NCI-H1417 (cell line): ENCODE data around the gene ZNF730.
"Not testable (repeated sequence)": the region's sequence is repeated elsewhere in the genome, so short reads cannot be mapped to it uniquely, and the experiment has no call there.

Experiments
- DNase-seq, 3 experiments: peaks; one replicate each; lab custom pipeline; 2025; lab: John Stamatoyannopoulos, UW

Gene ZNF730

DNA sequence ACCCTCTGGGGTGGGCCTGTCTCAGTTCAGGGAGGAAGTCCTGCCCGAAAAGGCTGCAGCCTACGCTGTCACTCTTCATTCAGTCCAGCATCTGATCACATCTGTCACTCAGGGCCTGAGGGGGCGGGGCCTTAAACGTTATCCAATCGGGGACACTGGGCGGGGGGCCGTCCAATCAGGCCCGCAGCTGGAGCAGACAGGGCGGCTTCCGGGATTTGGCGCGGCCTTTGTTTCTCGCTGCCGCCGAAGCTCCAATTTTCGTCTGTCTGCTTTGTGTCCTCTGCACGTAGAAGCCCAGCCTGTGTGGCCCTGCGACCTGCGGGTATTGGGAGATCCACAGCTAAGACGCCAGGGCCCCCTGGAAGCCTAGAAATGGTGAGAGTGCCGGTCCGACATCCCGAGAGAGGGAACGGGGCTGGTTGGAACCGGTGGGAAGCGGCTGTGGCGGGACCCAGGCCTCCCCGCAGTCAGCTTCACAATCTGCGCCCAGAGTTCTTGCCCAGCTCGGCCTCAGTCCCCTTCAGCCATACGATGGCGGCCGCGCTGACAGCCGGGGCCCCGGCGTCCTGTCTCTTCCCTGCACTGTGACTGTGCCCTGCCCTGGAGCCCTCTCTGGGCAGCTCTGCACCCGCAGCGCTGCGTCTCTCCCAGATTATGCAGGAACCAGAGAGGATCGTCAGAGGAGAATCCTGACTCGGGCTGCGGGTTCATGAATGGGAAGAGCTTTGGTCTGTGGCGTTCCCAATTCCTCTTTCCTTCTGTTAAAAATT lies at the start of gene ZNF730:
TSS of gene ZNF730 (plus strand) at position 224 of the 770 bp plus-strand sequence. CDS start at position 373, 149 bp downstream.
- DNase-seq, result peak in 1 of 3 experiments; percentile 25

DNA sequence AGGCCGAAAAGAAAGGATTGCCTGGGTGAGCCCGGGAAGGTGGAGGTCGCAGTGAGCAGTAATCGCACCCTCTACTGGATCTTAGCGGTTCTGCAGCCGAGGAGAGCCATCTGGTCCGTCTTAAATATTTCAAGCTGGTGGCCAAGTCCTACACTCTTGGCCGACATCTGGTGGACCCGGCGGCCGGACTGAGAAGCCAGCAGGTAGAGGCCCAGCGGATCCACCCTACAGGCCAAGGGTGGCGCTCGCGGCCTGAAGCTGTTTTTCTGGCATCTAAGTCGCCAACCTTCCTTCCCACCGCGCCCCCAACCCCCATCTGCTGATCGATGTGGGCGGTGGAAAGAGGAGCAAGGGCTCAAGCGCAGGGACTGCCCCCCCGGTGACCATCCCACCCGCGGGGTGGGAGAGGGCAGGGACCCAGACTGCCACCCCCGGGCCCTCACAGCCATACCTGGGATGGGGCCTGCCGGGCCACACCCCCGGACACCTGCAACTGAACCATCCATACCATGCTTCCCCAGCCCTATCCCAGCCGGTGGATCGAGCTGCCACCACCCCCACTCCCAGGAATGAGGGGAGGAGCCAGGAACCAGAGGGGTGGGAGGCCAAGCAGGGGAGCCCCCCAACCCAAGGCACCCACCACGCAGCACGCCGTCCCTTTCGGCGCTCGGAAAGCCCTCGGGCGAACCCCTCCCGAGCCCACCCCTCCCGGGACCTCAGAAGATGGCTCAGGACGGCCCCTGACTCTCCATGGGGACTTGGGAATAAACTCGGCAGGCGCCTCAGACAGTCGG lies 46.3 kb upstream of the ZNF730 start:
- DNase-seq, result peak in 1 of 3 experiments; percentile 7

DNA sequence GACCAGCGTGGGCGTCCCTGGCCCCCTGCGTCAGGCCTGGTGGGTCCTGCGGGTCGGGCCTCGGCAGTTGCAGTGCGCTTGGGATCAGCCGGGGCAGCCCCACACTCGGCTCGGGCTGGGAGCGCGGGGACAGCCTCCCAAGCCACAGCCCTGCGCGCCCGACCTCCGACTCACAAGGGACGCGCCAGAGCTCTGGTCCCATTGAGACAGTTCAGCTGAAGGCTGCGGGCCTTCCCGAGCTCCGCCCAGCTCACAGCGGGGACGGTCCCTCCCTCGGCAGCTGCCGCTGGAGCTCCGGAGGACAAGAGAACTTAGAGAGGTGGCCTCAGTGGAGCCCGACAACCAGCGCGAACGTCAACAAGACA lies 45.7 kb upstream of the ZNF730 start:
- DNase-seq, result peak; percentile 2 to 63 (median 55)

DNA sequence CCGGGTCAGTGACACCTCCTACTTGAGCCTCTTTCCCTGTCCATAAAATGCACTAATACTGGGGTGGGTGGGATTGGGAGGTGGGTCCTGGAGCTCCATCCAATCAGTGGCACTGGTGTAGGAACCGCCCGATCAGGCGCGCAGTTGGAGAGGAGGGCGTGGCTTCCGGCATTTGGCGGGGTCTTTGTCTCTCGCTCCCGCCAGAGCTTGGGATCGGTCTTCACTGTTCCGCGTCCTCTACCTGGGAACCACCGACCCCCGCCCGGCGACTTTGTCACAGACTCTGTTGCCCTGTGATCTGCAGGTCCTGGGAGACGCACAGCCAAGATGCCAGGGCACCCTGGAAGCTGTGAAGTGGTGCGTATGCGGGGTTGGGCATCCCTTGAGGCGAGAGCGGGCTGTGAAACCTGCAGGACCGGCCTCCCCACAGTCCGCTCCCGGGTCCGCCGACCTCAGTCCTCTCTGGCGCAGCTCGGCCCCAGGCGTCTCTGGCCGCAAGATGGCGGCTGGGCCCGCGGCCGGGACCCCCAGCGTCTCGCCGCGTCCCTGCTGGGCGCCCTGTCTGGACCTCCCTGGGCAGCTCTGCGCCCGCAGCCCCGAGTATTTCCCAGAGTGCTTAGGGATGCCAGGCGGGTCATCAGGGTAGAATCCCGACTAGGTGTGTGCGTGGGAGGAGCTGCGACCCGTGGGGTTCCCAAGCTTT lies 41.6 kb upstream of the ZNF730 start:
- peak; percentile 30 to 94 (median 93) for DNase-seq

DNA sequence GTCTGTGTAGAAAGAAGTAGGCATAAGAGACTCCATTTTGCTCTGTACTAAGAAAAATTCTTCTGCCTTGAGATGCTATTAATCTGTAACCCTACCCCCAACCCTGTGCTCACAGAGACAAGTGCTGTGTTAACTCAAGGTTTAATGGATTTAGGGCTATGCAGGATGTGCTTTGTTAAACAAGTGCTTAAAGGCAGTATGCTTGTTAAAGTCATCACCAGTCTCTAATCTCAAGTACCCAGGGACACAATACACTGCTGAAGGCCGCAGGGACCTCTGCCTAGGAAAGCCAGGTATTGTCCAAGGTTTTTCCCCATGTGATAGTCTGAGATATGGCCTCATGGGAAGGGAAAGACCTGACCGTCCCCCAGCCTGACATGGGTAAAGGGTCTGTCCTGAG lies 39.0 kb upstream of the ZNF730 start:
- not testable (repeated sequence) for DNase-seq

DNA sequence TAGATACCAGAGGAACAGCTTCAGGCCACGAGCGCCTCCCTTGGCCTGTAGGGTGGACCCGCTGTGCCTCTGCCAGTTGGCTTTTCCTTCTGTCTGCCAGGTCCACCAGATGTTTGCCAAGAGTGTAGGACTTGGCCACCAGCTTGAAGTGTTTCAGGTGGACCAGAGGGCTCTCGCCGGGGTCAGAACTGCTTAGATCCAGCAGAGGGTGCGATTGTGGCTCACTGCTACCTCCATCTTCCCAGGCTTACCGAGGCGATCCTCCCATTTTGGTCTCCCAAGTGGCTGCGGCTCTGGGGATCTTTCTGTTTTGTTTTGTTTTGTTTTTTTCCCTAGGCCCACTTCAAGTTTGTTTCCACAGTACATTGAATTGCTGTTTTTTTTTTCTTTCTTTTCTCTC lies 23.0 kb upstream of the ZNF730 start:
- no peak for DNase-seq

DNA sequence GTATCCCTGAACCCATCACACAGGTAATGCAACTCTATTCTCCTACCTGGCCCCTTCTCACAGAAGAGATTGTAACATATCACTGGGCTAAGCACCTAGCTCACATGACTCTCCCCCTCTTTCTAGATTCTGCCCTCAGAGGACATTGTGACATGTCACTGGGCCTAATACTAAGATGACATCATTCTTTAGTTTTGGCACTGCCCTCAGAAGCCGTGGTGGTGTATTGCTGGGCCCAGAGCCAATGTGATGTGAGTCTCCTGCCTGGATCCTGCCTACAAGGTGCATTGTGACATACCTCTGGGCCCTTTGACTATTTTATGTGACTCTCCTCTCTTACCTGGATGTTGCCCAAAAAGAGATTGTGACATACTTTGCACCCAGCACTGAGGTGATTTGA lies 21.4 kb upstream of the ZNF730 start:
- DNase-seq, result no peak

DNA sequence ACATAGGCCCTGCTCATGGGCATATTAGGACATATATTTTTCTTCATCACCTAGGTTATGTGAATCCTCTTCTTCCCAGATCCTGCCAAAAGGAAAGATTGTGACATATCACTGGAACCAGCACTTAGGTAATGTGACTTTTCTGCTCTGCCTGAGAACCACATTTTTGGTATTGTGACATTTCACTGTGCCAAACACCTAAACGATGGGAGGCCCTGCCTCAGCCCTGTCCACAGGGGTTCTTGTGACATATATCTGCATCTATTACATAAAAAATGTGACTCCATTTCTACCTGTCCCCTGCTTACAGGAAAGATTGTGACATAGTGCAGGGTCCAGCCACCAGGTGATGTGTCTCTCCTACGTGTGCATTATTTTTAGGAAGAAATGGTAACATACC lies 18.5 kb upstream of the ZNF730 start:
- DNase-seq, result no peak

DNA sequence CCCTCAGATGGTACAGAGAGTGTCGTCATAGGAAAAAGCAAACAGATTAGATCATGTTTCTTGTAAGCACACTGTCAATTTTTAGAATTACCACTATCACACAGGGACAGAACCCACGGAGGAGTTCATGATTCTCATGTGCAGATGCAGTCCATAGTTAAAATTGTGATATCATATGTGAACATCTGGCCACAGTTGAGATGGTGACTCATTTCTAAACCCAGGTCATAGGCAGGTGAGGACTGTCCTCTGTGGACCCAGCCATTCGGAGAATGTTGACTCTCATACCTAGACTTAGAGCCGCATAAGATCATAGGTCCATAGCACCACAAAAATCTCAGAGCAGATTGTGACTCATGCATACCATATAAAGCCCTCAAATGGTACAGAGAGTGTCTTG lies 17.8 kb upstream of the ZNF730 start:
- DNase-seq, result no peak

DNA sequence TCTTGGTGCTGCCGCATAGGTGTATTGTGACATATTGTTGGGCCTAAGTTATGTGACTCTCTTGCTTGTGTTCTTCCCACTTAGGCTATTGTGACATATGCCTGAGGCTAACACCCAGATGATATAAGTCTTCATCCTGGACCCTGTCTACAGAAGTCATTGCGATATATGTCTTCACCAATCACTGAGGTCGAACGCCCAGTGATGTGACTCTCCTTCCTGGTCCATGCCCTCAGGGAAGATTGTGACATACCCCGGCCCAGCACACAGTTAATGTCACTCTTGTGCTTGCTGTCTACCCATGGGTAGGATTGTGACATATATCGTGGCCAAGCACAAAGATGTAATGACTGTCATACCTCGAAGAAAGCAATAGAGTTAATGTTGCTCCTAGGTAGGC lies 16.9 kb upstream of the ZNF730 start:
- DNase-seq, result no peak

DNA sequence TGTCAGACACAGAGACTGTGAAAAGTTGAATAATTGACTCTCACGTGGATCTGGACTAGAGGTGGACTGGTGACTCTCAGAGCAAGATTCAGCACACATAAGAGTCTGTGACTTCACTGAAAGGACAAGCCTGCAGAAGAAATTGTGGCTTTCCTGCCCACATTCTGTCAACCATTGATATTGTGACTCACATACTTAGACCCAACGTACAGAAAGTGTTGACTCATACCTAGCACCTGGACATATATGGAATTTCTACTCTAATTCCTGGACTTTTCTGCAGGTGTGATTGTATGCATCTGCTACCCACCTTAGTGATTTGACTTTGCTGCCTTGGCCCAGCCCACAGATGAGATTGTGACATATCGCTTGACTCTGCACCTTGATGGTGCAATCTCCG lies 15.6 kb upstream of the ZNF730 start:
- no peak for DNase-seq

DNA sequence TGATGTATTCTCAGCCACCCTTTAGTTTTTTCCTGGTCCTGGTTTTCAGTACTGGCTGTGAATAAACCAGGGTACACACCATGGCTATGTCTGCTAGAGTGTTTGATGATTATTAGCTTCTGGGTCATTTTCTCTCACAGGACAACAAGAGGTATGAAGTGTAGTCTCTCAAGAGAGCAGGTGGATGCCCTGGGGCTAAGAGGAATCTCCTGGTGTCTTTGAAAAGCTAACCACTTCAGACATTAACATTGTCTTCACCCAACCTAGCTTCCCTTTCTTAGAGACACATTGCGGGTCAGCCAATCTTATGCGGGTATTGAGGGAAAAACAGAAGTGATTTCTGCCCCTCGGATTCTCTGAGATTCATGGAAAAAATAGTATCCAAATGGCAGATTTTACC lies 1.6 kb downstream of the ZNF730 start:
- peak in 1 of 3 experiments; percentile 18 for DNase-seq

DNA sequence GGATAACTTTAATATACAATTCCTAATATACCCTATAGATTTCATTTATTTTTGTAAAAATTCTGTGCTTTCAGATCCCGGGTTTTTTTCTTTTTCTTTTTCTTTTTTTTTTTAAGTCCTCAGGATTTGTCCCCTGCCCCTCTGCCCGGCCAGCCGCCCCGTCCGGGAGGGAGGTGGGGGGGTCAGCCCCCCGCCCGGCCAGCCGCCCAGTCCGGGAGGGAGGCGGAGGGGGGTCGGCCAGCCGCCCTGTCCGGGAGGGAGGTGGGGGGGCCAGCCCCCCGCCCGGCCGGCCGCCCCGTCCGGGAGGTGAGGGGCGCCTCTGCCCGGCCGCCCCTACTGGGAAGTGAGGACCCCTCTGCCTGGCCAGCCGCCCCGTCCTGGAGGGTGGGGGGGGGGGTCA lies 17.4 kb downstream of the ZNF730 start:
- DNase-seq, result not testable (repeated sequence)

DNA sequence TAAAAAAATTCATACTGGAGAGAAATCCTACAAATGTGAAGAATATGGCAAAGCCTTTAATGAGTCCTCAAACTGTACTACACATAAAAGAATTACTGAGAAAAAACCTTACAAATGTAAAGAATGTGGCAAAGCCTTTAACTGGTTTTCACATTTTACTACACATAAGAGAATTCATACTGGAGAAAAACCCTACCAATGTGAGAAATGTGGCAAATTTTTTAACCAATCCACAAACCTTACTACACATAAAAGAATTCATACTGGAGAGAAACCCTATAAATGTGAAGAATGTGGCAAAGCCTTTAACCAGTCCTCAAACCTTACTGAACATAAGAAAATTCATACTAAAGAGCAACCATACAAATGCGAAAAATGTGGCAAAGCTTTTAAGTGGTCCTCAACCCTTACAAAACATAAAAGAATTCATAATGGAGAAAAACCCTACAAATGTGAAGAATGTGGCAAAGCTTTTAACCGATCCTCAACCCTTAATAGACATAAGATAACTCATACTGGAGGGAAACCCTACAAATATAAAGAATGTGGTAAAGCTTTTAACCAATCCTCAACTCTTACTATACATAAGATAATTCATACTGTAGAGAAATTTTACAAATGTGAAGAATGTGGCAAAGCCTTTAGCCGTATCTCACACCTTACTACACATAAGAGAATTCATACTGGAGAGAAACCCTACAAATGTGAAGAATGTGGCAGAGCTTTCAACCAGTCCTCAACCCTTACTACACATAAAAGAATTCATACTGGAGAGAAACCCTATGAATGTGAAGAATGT lies 29.0 kb downstream of the ZNF730 start:
- DNase-seq, result no peak

DNA sequence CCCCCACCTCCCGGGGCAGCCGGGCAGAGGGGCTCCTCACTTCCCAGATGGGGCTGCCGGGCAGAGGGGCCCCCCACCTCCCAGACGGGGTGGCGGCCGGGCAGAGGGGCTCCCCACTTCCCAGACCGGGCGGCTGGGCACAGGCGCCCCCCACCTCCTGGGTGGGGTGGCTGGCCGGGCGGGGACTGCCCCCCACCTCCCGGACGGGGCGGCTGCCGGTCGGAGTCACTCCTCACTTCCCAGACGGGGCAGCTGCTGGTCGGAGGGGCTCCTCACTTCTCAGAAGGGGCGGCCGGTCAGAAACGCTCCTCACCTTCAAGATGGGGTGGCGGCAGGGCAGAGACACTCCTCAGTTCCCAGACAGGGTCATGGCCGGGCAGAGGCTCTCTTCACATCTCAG lies 43.9 kb downstream of the ZNF730 start:
- DNase-seq, result no peak

DNA sequence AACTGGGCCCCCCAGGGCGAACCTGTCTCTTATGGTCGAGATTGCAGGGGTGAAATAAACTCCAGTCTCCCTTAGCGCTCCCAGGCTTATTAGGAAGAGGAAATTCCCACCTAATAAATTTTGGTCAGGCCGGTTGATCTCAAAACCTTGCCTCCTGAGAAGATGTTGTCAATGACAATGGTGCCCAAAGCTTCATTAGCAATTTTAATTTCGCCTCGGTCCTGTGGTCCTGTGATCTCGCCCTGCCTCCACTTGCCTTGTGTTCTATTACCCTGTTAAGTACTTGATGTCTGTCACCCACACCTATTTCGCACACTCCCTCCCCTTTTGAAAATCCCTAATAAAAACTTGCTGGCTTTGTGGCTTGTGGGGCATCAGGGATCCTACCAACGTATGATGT lies 51.5 kb downstream of the ZNF730 start:
- not testable (repeated sequence) for DNase-seq

DNA sequence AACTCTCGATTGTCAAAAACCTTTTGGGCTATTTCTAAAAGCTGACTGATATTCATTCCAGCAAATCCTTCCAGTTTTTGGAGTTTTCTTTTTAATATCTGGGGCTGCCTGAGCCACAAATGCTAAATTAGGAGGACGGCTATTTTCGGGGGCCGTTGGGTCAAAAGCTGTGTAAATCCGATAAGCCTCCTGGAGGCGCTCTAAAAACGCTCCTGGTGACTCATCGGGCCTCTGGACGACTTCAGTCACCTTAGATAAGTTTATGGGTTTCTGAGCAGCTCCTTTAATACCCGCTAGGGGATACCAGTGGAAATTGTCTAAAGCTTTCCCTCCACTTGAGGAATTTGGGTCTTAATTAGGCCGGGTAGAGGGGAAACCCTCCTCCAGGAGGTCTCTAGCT lies 66.4 kb downstream of the ZNF730 start:
- DNase-seq, result no peak

DNA sequence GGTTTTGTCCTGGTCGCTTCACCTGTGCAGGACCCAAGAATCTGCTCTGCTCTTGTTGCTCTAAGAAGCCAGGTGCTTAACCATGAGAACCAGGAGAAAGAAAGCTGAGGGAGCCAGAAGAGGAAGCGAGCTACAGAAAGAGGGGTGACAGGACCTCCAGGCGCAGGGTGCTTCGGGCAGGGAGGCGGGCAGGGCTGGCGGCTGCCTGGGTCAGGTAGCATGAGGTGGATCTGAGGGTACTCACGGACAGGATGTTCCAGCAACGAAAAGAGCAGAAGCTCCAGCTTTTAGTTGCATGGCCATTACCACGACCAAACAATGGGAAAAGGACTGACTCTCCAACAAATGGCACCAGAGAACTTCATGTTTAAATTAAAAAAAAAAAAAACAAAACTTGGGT lies 73.5 kb downstream of the ZNF730 start:
- DNase-seq, result no peak
